ENCODE data around the gene SRSF4.

GRCh38 chr1:29144178-29144577, 37.5 kb downstream of the SRSF4 start:
- TF ChIP-seq CTCF (IDR thresholded peaks at IDR 0.05) (no peak), POLR2AphosphoS5 (IDR thresholded peaks at IDR 0.05) (no peak)
